Sigmoid colon (tissue), 7 donors: Measurements from ENCODE around the gene ACTN4. TPM values are rescaled to one million over a fixed set of nuclear protein-coding genes. Genes with fewer than 3 reads are reported as not detected.

Experiments used
- DNase-seq: peaks from one replicate; pipeline ENCODE4 v3.0.0-alpha.2; 2019
- H3K27ac ChIP-seq, 4 donors: fragments of 200-600 bp; sonication (generic); one replicate each; pipeline ENCODE4 v1.5.1; 2016 to 2019; ENCODE audit warnings: mild to moderate bottlenecking in 1 of 4
- H3K27me3 ChIP-seq, 3 donors: fragments of 200-600 bp; sonication (generic); one replicate each; pipeline ENCODE4 v1.5.1; 2019; ENCODE audit warnings: mild to moderate bottlenecking in 1 of 3
- H3K36me3 ChIP-seq, 4 donors: fragments of 200-600 bp; sonication (generic); one replicate each; pipeline ENCODE4 v1.5.1; 2016 to 2019
- H3K4me1 ChIP-seq, 4 donors: fragments of 200-600 bp; sonication (generic); one replicate each; pipeline ENCODE4 v1.5.1; 2017 to 2019
- H3K4me3 ChIP-seq, 4 donors: fragments of 200-600 bp; sonication (generic); one replicate each; pipeline ENCODE4 v1.5.1; 2017 to 2019; ENCODE audit warnings: mild to moderate bottlenecking in 2 of 4, moderate library complexity in 1 of 4
- H3K9me3 ChIP-seq, 4 donors: fragments of 200-600 bp in 3 of 4; sonication (generic) in 3 of 4; one replicate each; pipeline versions ENCODE4 v1.5.1 to v1.6.1; 2013 to 2019
- CTCF ChIP-seq, 4 experiments: fragments of 450-650 bp in 3 of 4; fragments of 200-600 bp in 1 of 4; IDR thresholded peaks; one replicate each; pipeline ENCODE4 v1.5.1; 2016 to 2019; ENCODE audit warnings: antibody characterized with exemption in 4 of 4, mild to moderate bottlenecking in 3 of 4, moderate library complexity in 2 of 4
- EP300 ChIP-seq, 4 donors: sonication (generic); formaldehyde crosslinking; IDR thresholded peaks; one replicate each; pipeline ENCODE4 v1.6.1; 2017; ENCODE audit warnings: antibody characterized with exemption in 4 of 4
- POLR2A ChIP-seq, 2 donors: fragments of 450-650 bp; IDR thresholded peaks; one replicate each; pipeline ENCODE4 v1.6.1; 2016; ENCODE audit warnings: antibody characterized with exemption in 2 of 2, mild to moderate bottlenecking in 2 of 2, moderate library complexity in 2 of 2
- POLR2AphosphoS5 ChIP-seq, 4 donors: sonication (generic); formaldehyde crosslinking; IDR thresholded peaks; one replicate each; pipeline ENCODE4 v1.6.1; 2017; ENCODE audit warnings: antibody characterized with exemption in 4 of 4
- WGBS, 2 donors: extraction: QIAGEN DNeasy Blood & Tissue Kit; methylation state at CpG; one replicate each; pipeline ENCODE4 v1.1.7; 2013; 5-methylcytosine and 5-hydroxymethylcytosine counted together
- intact Hi-C: fragments of 100-400 bp; cut with DNase I; formaldehyde crosslinking; loops from one replicate; pipeline ENCODE4 v1.15.1; 2023
- polyA plus RNA-seq, 3 donors: library from polyadenylated mRNA; stranded (reverse); fragments of 200-250 nt; gene quantifications; one replicate each; pipeline ENCODE4 v1.2.3, GENCODE V29; 2013
- total RNA-seq, 4 donors: library from RNA; depleted of rRNA; stranded (reverse); fragments of >200 nt; gene quantifications; one replicate each; pipeline ENCODE4 v1.1.0, GENCODE V29; 2016
- donor health status: healthy with polysubstance abuse.
- donor health status: Bipolar disorder and iron deficiency.
- donor health status: healthy.

Gene ACTN4
- total and polyA plus RNA-seq, 7 donors, result 122 to 456 (median 176) TPM

GRCh38 chr19:38704488-38705026, 57.1 kb downstream of the ACTN4 start:
- Histone ChIP-seq H3K4me1 (peaks cover 0 to 79% (median 59%) of the 10 kb centered on the region in 4 donors), H3K4me3 (no peak overlapping the region), H3K27ac (peak overlapping the region in 2 of 4 donors; percentile 78 to 97), H3K27me3 (no peaks in the 10 kb centered on the region), H3K9me3 (no peaks in the 10 kb centered on the region), H3K36me3 (peaks cover 12 to 90% (median 75%) of the 10 kb centered on the region in 4 donors)
- intact Hi-C loops, result no loop called here
- 91 to 94% methylated on average over 13 of the region's 13 CpGs for WGBS, 2 donors
- DNase-seq, result no peak
- no peak for TF ChIP-seq POLR2AphosphoS5 (IDR thresholded peaks at IDR 0.05)
- TF ChIP-seq POLR2A (IDR thresholded peaks at IDR 0.05), result no peak
- TF ChIP-seq EP300 (IDR thresholded peaks at IDR 0.05), result no peak
- no peak for TF ChIP-seq CTCF (IDR thresholded peaks at IDR 0.05)

GRCh38 chr19:38705197-38706019, 58.0 kb downstream of the ACTN4 start:
- intact Hi-C loops, result no loop called here
- Histone ChIP-seq H3K27ac (peak overlapping the region; percentile 78 to 97 (median 86)), H3K4me3 (no peak overlapping the region), H3K36me3 (peaks cover 12 to 93% (median 82%) of the 10 kb centered on the region in 4 donors), H3K27me3 (no peaks in the 10 kb centered on the region), H3K4me1 (peaks cover 0 to 79% (median 59%) of the 10 kb centered on the region in 4 donors), H3K9me3 (no peaks in the 10 kb centered on the region)
- no peak for DNase-seq
- TF ChIP-seq POLR2A (IDR thresholded peaks at IDR 0.05) (no peak), EP300 (IDR thresholded peaks at IDR 0.05) (no peak), CTCF (IDR thresholded peaks at IDR 0.05) (no peak), POLR2AphosphoS5 (IDR thresholded peaks at IDR 0.05) (no peak)
- 90 to 91% methylated on average over 22 of the region's 22 CpGs for WGBS, 2 donors

GRCh38 chr19:38706792-38707511, 59.5 kb downstream of the ACTN4 start:
- H3K4me3 ChIP-seq, result no peak overlapping the region
- TF ChIP-seq POLR2A (IDR thresholded peaks at IDR 0.05), result no peak
- H3K4me1 ChIP-seq, result peaks cover 0 to 79% (median 59%) of the 10 kb centered on the region in 4 donors
- H3K9me3 ChIP-seq, result no peaks in the 10 kb centered on the region
- H3K27me3 ChIP-seq, result no peaks in the 10 kb centered on the region
- intact Hi-C loops, result no loop called here
- peak overlapping the region; percentile 78 to 97 (median 86) for H3K27ac ChIP-seq
- DNase-seq, result no peak
- peaks cover 12 to 92% (median 77%) of the 10 kb centered on the region in 4 donors for H3K36me3 ChIP-seq
- WGBS, 2 donors, result 87 to 89% methylated on average over 16 of the region's 16 CpGs

- DNase-seq, result peak; percentile 84
- Histone ChIP-seq H3K9me3 (no peaks in the 10 kb centered on the region), H3K4me3 (no peak overlapping the region), H3K36me3 (peaks cover 12 to 86% (median 73%) of the 10 kb centered on the region in 4 donors), H3K4me1 (peaks cover 0 to 79% (median 59%) of the 10 kb centered on the region in 4 donors), H3K27ac (peak overlapping the region; percentile 78 to 97 (median 86)), H3K27me3 (no peaks in the 10 kb centered on the region)
- intact Hi-C loops, result no loop called here
- 70 to 78% methylated on average over 10 of the region's 10 CpGs for WGBS, 2 donors
- TF ChIP-seq POLR2AphosphoS5 (IDR thresholded peaks at IDR 0.05) (peak in 1 of 4 donors; percentile 29), POLR2A (IDR thresholded peaks at IDR 0.05) (no peak), CTCF (IDR thresholded peaks at IDR 0.05) (no peak), EP300 (IDR thresholded peaks at IDR 0.05) (no peak)
These were observed 60.2 kb downstream of the ACTN4 start for GRCh38 chr19:38707512-38708114.
